ENCODE results near the gene GFI1B. TPM values are rescaled to one million over a fixed set of nuclear protein-coding genes. Genes with fewer than 3 reads are reported as not detected.

The GFI1B gene
- total RNA-seq, 1 donor from 2014 or later, result not detected

- no peak overlapping the region for H3K27ac Mint-ChIP-seq
Measured at GRCh38 chr9:132998831-132999635, 20.5 kb downstream of the GFI1B start.

GRCh38 chr9:133002147-133003070 is 23.9 kb downstream of the GFI1B start:
- H3K9me3 Mint-ChIP-seq, result peaks cover 4% of the 10 kb centered on the region
- TF ChIP-seq CTCF (IDR thresholded peaks at IDR 0.05; ENCODE audit: unreplicated experiment), result no peak

More at GRCh38 chr9:132998831-132999635, 20.5 kb downstream of the GFI1B start:
- Mint-ChIP-seq H3K4me1 (peaks cover 18% of the 10 kb centered on the region), H3K36me3 (no peaks in the 10 kb centered on the region), H3K9me3 (no peaks in the 10 kb centered on the region), H3K4me3 (no peak overlapping the region), H3K27me3 (ENCODE audit: low read depth) (peaks cover 33% of the 10 kb centered on the region)
- no peak for TF ChIP-seq CTCF (IDR thresholded peaks at IDR 0.05; ENCODE audit: unreplicated experiment)
- no peak for DNase-seq (ENCODE audit: low spot score in 2 of 2, unreplicated experiment in 2 of 2)

GRCh38 chr9:133003071-133003461 is 24.6 kb downstream of the GFI1B start:
- Mint-ChIP-seq H3K36me3 (no peaks in the 10 kb centered on the region), H3K4me3 (no peak overlapping the region), H3K9me3 (peaks cover 4% of the 10 kb centered on the region), H3K27ac (no peak overlapping the region), H3K4me1 (peaks cover 19% of the 10 kb centered on the region), H3K27me3 (ENCODE audit: low read depth) (peaks cover 38% of the 10 kb centered on the region)
- no peak for DNase-seq (ENCODE audit: low spot score in 2 of 2, unreplicated experiment in 2 of 2)
- TF ChIP-seq CTCF (IDR thresholded peaks at IDR 0.05; ENCODE audit: unreplicated experiment), result no peak

More at GRCh38 chr9:133002147-133003070, 23.9 kb downstream of the GFI1B start:
- Mint-ChIP-seq H3K36me3 (no peaks in the 10 kb centered on the region), H3K4me3 (no peak overlapping the region), H3K4me1 (peaks cover 20% of the 10 kb centered on the region), H3K27me3 (ENCODE audit: low read depth) (peaks cover 34% of the 10 kb centered on the region), H3K27ac (no peak overlapping the region)
- no peak for DNase-seq (ENCODE audit: low spot score in 2 of 2, unreplicated experiment in 2 of 2)

GRCh38 chr9:133003671-133004090 is 25.2 kb downstream of the GFI1B start:
- no peak overlapping the region for H3K4me3 Mint-ChIP-seq
- H3K27me3 Mint-ChIP-seq (ENCODE audit: low read depth), result peaks cover 41% of the 10 kb centered on the region
- no peak overlapping the region for H3K27ac Mint-ChIP-seq
- H3K9me3 Mint-ChIP-seq, result peaks cover 4% of the 10 kb centered on the region
- no peaks in the 10 kb centered on the region for H3K36me3 Mint-ChIP-seq
- TF ChIP-seq CTCF (IDR thresholded peaks at IDR 0.05; ENCODE audit: unreplicated experiment), result no peak
- DNase-seq (ENCODE audit: low spot score in 2 of 2, unreplicated experiment in 2 of 2), result no peak
- peaks cover 19% of the 10 kb centered on the region for H3K4me1 Mint-ChIP-seq

GRCh38 chr9:133004091-133004998 is 25.9 kb downstream of the GFI1B start:
- no peak for DNase-seq (ENCODE audit: low spot score in 2 of 2, unreplicated experiment in 2 of 2)
- TF ChIP-seq CTCF (IDR thresholded peaks at IDR 0.05; ENCODE audit: unreplicated experiment), result no peak
- H3K36me3 Mint-ChIP-seq, result no peaks in the 10 kb centered on the region
- H3K9me3 Mint-ChIP-seq, result peaks cover 5% of the 10 kb centered on the region
- H3K4me1 Mint-ChIP-seq, result peaks cover 19% of the 10 kb centered on the region
- no peak overlapping the region for H3K4me3 Mint-ChIP-seq
- no peak overlapping the region for H3K27ac Mint-ChIP-seq
- H3K27me3 Mint-ChIP-seq (ENCODE audit: low read depth), result peaks cover 43% of the 10 kb centered on the region

Measured in mesothelial cell of epicardium (in vitro differentiated cells).